RWPE1 (cell line): ENCODE results near the gene ALDH1A2.
A peak's percentile ranks its signal among the peaks of the same experiment; 100 is the strongest.

Source experiments
- CTCF ChIA-PET: fragments of 350-600 bp; sonication (Branson Sonifier 250); formaldehyde crosslinking; extraction: SDS; loops from one replicate; lab custom pipeline; 2021; lab: Yijun Ruan, JAX
- POLR2A ChIA-PET: fragments of 400-600 bp; formaldehyde crosslinking; extraction: SDS; loops from one replicate; lab custom pipeline; 2020; ENCODE audit warnings: antibody characterized with exemption; ENCODE audit not compliant: low non-redundant PET; lab: Yijun Ruan, JAX
- DNase-seq: peaks from one replicate; pipeline ENCODE4 v3.0.0; 2012; ENCODE audit warnings: low spot score
- H3K27ac ChIP-seq: fragments of 450-650 bp; 2 replicates; pipeline ENCODE4 v1.5.1; 2017
- CTCF ChIP-seq: fragments of 450-650 bp; conservative IDR thresholded peaks from 2 replicates; pipeline ENCODE4 v1.5.1; 2017; ENCODE audit warnings: low read depth, mild to moderate bottlenecking

The ALDH1A2 gene

GRCh38 chr15:57922776-57923175 lies 142.7 kb downstream of the ALDH1A2 start:
- ChIA-PET POLR2A (no interaction called here), CTCF (interaction anchor here (1.5 kb wide), 1 partner anchor 143 kb away, joined by 8 read pairs; the partner anchor contains the start of gene ALDH1A2)
- H3K27ac ChIP-seq = no peak overlapping the region
- peak; percentile 58 for DNase-seq
- no peak for TF ChIP-seq CTCF

GRCh38 chr15:57921371-57921770 lies 144.1 kb downstream of the ALDH1A2 start:
- POLR2A ChIA-PET = no interaction called here
- no peak for TF ChIP-seq CTCF
- no peak for DNase-seq
- CTCF ChIA-PET = interaction anchor here (0.5 to 0.6 kb wide), 2 partner anchors 27 to 515 kb away, joined by 3 read pairs; no protein-coding TSS in a partner anchor
- H3K27ac ChIP-seq = no peak overlapping the region

DNA sequence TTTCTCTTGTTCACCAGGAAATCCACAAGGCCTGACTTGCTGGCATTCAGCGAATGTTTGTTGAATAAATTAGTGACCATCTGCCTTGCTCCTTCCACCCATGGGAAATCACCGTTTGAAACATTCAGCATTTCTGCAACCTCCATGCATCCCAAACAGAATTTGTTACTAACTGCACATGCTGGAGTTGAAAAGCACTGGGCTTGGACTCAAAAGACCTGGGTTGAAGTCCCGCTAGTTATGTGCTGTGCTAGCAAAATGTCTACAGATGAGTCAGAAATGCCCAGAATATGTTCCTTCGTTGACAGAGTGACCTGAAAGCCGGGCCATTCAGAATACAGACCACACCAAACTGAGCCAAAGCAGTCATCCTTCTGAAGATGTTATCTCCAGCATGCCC lies 144.6 kb downstream of the ALDH1A2 start:
- no peak for TF ChIP-seq CTCF
- ChIA-PET CTCF (interaction anchor here (0.5 to 0.6 kb wide), 2 partner anchors 27 to 514 kb away, joined by 3 read pairs; no protein-coding TSS in a partner anchor), POLR2A (no interaction called here)
- H3K27ac ChIP-seq = no peak overlapping the region
- no peak for DNase-seq

GRCh38 chr15:57919754-57920153 lies 145.8 kb downstream of the ALDH1A2 start:
- TF ChIP-seq CTCF = no peak
- no peak for DNase-seq
- no peak overlapping the region for H3K27ac ChIP-seq
- ChIA-PET POLR2A (no interaction called here), CTCF (interaction anchor here (1.0 kb wide), 1 partner anchor 147 kb away, joined by 3 read pairs; no protein-coding TSS in a partner anchor)

- H3K27ac ChIP-seq = no peak overlapping the region
- DNase-seq = no peak
- POLR2A ChIA-PET = no interaction called here
- CTCF ChIA-PET = no interaction called here
- no peak for TF ChIP-seq CTCF
These were observed 147.5 kb downstream of the ALDH1A2 start for GRCh38 chr15:57917998-57918397.

DNA sequence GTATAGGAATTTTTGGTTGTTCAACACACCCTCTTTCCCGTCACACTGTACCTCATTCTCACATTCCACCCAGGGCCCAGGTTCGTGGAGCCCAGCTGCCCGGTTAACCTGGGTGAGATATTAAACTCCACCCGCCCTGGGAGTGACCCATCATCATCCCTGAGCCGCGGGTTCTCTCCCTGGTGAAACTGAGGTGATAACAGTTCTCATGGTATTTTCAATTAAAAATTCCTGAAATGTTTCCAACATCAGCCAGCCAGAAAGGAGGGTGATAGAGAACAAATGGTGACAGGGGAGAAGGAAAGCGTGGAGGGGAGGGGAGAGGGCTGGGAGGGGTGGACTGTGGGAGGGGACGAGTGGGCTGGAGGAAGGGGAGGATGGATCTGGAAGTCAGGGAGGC lies 148.8 kb downstream of the ALDH1A2 start:
- DNase-seq = no peak
- TF ChIP-seq CTCF = no peak
- ChIA-PET POLR2A (no interaction called here), CTCF (no interaction called here)
- no peak overlapping the region for H3K27ac ChIP-seq
